ENCODE results near the gene OXSR1. TPM values are rescaled to one million over a fixed set of nuclear protein-coding genes. Genes with fewer than 3 reads are reported as not detected.
"Not testable (repeated sequence)": the region's sequence is repeated elsewhere in the genome, so short reads cannot be mapped to it uniquely, and the experiment has no call there.

OXSR1 gene
- total and polyA plus RNA-seq, 4 donors, result 4.3 to 24.7 (median 12.2) TPM

GRCh38 chr3:38133557-38134405 is 31.6 kb upstream of the OXSR1 start (continued):
- TF ChIP-seq, protein P1, sequence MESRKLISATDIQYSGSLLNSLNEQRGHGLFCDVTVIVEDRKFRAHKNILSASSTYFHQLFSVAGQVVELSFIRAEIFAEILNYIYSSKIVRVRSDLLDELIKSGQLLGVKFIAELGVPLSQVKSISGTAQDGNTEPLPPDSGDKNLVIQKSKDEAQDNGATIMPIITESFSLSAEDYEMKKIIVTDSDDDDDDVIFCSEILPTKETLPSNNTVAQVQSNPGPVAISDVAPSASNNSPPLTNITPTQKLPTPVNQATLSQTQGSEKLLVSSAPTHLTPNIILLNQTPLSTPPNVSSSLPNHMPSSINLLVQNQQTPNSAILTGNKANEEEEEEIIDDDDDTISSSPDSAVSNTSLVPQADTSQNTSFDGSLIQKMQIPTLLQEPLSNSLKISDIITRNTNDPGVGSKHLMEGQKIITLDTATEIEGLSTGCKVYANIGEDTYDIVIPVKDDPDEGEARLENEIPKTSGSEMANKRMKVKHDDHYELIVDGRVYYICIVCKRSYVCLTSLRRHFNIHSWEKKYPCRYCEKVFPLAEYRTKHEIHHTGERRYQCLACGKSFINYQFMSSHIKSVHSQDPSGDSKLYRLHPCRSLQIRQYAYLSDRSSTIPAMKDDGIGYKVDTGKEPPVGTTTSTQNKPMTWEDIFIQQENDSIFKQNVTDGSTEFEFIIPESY (IDR thresholded peaks at IDR 0.05), result peak; percentile 92
- TF ChIP-seq TAF1 (conservative IDR thresholded peaks at IDR 0.05), result no peak

- H3K27ac ChIP-seq (ENCODE audit: low read depth in 1 of 2, low read length in 2 of 2), result peak overlapping the region; percentile 75 to 76
- H3K27me3 ChIP-seq (ENCODE audit: control insufficient read depth in 4 of 4, insufficient read depth in 4 of 4, low read length in 3 of 4); DNase-seq (ENCODE audit: low spot score); H3K9me3 ChIP-seq (ENCODE audit: control insufficient read depth in 4 of 4, low read length in 3 of 4): not testable (repeated sequence)
- WGBS, result 35% methylated on average over 10 of the region's 10 CpGs
- TF ChIP-seq, protein P2, sequence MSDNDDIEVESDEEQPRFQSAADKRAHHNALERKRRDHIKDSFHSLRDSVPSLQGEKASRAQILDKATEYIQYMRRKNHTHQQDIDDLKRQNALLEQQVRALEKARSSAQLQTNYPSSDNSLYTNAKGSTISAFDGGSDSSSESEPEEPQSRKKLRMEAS (IDR thresholded peaks at IDR 0.05), result peak; percentile 15
- peak; percentile 28 for TF ChIP-seq TAF1 (conservative IDR thresholded peaks at IDR 0.05)
- TF ChIP-seq SP1 (IDR thresholded peaks at IDR 0.05), result peak; percentile 56
- TF ChIP-seq HNF4G (IDR thresholded peaks at IDR 0.05), result peak; percentile 28
- TF ChIP-seq HNF4A (conservative IDR thresholded peaks at IDR 0.05), result peak in 1 of 2 donors; percentile 47
- TF ChIP-seq RAD21 (IDR thresholded peaks at IDR 0.05), result peak in 1 of 2 donors; percentile 10
- peak overlapping the region; percentile 83 to 95 for H3K9ac ChIP-seq (ENCODE audit: low read depth in 1 of 2, low read length in 2 of 2)
- H3K4me3 ChIP-seq (ENCODE audit: low read depth in 1 of 3, low read length in 3 of 3), result peak overlapping the region; percentile 14 to 97 (median 80)
- H3K36me3 ChIP-seq (ENCODE audit: control insufficient read depth in 4 of 4, insufficient read depth in 3 of 4, low read depth in 1 of 4, low read length in 3 of 4), result peaks cover 9 to 22% (median 13%) of the 10 kb centered on the region in 4 donors
- H3K4me1 ChIP-seq (ENCODE audit: control insufficient read depth in 4 of 4, insufficient read depth in 4 of 4, low read length in 3 of 4), result peaks cover 21 to 76% (median 67%) of the 10 kb centered on the region in 4 donors
These were observed 30.7 kb upstream of the OXSR1 start for GRCh38 chr3:38134517-38135143.

DNA sequence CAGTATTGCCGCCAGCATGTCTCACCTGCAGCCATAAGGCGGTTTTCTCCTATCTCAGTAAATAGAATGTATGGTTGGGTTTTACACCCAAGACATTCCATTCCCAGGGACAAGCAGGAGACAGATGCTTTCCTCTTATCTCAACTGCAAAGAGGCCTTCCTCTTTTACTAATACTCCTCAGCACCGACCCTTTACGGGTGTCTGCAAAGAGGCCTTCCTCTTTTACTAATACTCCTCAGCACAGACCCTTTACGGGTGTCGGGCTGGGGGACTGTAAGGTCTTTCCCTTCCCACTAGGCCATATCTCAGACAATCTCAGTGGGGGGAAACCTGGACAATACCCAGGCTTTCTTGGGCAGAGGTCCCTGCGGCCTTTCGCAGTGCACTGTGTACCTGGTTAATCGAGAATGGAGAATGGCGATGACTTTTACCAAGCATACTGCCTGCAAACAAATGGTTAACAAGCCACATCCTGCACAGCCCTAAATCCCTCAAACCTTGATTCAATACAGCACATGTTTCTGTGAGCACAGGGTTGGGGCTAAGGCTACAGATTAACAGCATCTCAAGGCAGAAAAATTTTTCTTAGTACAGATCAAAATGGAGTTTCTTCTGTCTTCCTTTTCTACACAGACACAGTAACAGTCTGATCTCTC is 29.6 kb upstream of the OXSR1 start:
- H3K27me3 ChIP-seq (ENCODE audit: control insufficient read depth in 4 of 4, insufficient read depth in 4 of 4, low read length in 3 of 4); DNase-seq (ENCODE audit: low spot score); H3K9me3 ChIP-seq (ENCODE audit: control insufficient read depth in 4 of 4, low read length in 3 of 4): not testable (repeated sequence)
- peak overlapping the region; percentile 80 to 97 (median 87) for H3K4me3 ChIP-seq (ENCODE audit: low read depth in 1 of 3, low read length in 3 of 3)
- H3K27ac ChIP-seq (ENCODE audit: low read depth in 1 of 2, low read length in 2 of 2), result peak overlapping the region; percentile 76 to 85
- H3K4me1 ChIP-seq (ENCODE audit: control insufficient read depth in 4 of 4, insufficient read depth in 4 of 4, low read length in 3 of 4), result peaks cover 21 to 76% (median 65%) of the 10 kb centered on the region in 4 donors
- 20% methylated on average over 10 of the region's 10 CpGs for WGBS
- H3K36me3 ChIP-seq (ENCODE audit: control insufficient read depth in 4 of 4, insufficient read depth in 3 of 4, low read depth in 1 of 4, low read length in 3 of 4), result peaks cover 4 to 18% (median 14%) of the 10 kb centered on the region in 4 donors
- H3K9ac ChIP-seq (ENCODE audit: low read depth in 1 of 2, low read length in 2 of 2), result peak overlapping the region; percentile 83 to 95

DNA sequence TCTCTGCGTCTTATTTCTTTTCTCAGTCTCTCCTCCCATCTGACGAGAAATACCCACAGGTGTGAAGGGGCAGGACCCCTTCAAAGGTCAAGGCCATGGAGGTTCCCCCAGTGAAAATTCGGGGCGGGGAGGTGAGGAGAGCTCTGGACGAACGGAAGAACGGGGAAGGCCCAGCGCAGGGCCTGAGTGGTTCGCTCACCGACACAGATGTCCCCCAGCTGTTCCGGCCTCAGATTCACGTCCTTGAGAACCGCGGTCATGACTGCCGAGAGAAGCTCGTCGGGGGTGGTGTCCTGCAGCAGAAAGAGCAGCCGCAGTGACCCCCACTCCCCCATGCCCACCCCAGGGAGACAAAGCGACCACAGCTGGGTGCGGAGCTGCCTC is 29.0 kb upstream of the OXSR1 start:
- DNase-seq (ENCODE audit: low spot score), result no peak
- Histone ChIP-seq H3K27me3 (ENCODE audit: control insufficient read depth in 4 of 4, insufficient read depth in 4 of 4, low read length in 3 of 4) (no peaks in the 10 kb centered on the region), H3K27ac (ENCODE audit: low read depth in 1 of 2, low read length in 2 of 2) (peak overlapping the region; percentile 76 to 85), H3K9me3 (ENCODE audit: control insufficient read depth in 4 of 4, low read length in 3 of 4) (no peaks in the 10 kb centered on the region), H3K4me1 (ENCODE audit: control insufficient read depth in 4 of 4, insufficient read depth in 4 of 4, low read length in 3 of 4) (peaks cover 17 to 69% (median 58%) of the 10 kb centered on the region in 4 donors), H3K4me3 (ENCODE audit: low read depth in 1 of 3, low read length in 3 of 3) (peak overlapping the region; percentile 80 to 97 (median 87)), H3K9ac (ENCODE audit: low read depth in 1 of 2, low read length in 2 of 2) (peak overlapping the region; percentile 83 to 95), H3K36me3 (ENCODE audit: control insufficient read depth in 4 of 4, insufficient read depth in 3 of 4, low read depth in 1 of 4, low read length in 3 of 4) (peaks cover 3 to 20% (median 18%) of the 10 kb centered on the region in 4 donors)
- under 1% methylated on average over 20 of the region's 20 CpGs for WGBS
- TF ChIP-seq EGR1 (IDR thresholded peaks at IDR 0.05; ENCODE audit: low read depth in 2 of 2), result no peak
- TF ChIP-seq, protein P3, sequence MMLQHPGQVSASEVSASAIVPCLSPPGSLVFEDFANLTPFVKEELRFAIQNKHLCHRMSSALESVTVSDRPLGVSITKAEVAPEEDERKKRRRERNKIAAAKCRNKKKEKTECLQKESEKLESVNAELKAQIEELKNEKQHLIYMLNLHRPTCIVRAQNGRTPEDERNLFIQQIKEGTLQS (IDR thresholded peaks at IDR 0.05), result no peak
- TF ChIP-seq FOXA2 (IDR thresholded peaks at IDR 0.05), result no peak
- no peak for TF ChIP-seq YY1 (IDR thresholded peaks at IDR 0.05)
- TF ChIP-seq JUND (IDR thresholded peaks at IDR 0.05), result no peak
- peak; percentile 45 for TF ChIP-seq NR2F2 (IDR thresholded peaks at IDR 0.05)
- TF ChIP-seq, protein P4, sequence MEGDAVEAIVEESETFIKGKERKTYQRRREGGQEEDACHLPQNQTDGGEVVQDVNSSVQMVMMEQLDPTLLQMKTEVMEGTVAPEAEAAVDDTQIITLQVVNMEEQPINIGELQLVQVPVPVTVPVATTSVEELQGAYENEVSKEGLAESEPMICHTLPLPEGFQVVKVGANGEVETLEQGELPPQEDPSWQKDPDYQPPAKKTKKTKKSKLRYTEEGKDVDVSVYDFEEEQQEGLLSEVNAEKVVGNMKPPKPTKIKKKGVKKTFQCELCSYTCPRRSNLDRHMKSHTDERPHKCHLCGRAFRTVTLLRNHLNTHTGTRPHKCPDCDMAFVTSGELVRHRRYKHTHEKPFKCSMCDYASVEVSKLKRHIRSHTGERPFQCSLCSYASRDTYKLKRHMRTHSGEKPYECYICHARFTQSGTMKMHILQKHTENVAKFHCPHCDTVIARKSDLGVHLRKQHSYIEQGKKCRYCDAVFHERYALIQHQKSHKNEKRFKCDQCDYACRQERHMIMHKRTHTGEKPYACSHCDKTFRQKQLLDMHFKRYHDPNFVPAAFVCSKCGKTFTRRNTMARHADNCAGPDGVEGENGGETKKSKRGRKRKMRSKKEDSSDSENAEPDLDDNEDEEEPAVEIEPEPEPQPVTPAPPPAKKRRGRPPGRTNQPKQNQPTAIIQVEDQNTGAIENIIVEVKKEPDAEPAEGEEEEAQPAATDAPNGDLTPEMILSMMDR (IDR thresholded peaks at IDR 0.05; ENCODE audit: low read depth, low read length, missing input control), result no peak
- no peak for TF ChIP-seq GABPA (IDR thresholded peaks at IDR 0.05 in 1 of 2, conservative IDR thresholded peaks at IDR 0.05 in 1 of 2)
- TF ChIP-seq HNF4A (conservative IDR thresholded peaks at IDR 0.05), result peak in 1 of 2 donors; percentile 11

Measured in liver (tissue), 9 donors.